Measurements from ENCODE around the gene CPE. TPM values are rescaled to one million over a fixed set of nuclear protein-coding genes. Genes with fewer than 3 reads are reported as not detected.

CPE gene
- polyA plus RNA-seq, 1 donor (not counting 4 experiments of a cell fraction or from before 2014, with no cell fraction given) = 1.9 TPM

GRCh38 chr4:165472943-165473676 is 94.3 kb downstream of the CPE start:
- TF ChIP-seq, protein P1, sequence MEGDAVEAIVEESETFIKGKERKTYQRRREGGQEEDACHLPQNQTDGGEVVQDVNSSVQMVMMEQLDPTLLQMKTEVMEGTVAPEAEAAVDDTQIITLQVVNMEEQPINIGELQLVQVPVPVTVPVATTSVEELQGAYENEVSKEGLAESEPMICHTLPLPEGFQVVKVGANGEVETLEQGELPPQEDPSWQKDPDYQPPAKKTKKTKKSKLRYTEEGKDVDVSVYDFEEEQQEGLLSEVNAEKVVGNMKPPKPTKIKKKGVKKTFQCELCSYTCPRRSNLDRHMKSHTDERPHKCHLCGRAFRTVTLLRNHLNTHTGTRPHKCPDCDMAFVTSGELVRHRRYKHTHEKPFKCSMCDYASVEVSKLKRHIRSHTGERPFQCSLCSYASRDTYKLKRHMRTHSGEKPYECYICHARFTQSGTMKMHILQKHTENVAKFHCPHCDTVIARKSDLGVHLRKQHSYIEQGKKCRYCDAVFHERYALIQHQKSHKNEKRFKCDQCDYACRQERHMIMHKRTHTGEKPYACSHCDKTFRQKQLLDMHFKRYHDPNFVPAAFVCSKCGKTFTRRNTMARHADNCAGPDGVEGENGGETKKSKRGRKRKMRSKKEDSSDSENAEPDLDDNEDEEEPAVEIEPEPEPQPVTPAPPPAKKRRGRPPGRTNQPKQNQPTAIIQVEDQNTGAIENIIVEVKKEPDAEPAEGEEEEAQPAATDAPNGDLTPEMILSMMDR (optimal IDR thresholded peaks at IDR 0.05 in 1 of 3, IDR thresholded peaks at IDR 0.05 in 1 of 3, conservative IDR thresholded peaks at IDR 0.05 in 1 of 3; ENCODE audit: extremely low read depth in 1 of 3, insufficient read depth in 2 of 3, low read length in 3 of 3) = no peak
- no peak for TF ChIP-seq EZH2 (IDR thresholded peaks at IDR 0.05; ENCODE audit: low read length)
- Histone ChIP-seq H3K4me3 (ENCODE audit: control insufficient read depth in 2 of 3, extremely low read depth in 1 of 3, insufficient read depth in 2 of 3, low read depth in 1 of 3, low read length in 3 of 3) (no peak overlapping the region), H2AFZ (ENCODE audit: control insufficient read depth, low read length) (no peak overlapping the region), H3K36me3 (ENCODE audit: control insufficient read depth in 2 of 2, extremely low read depth in 1 of 2, insufficient read depth in 2 of 2, low read length in 2 of 2) (no peaks in the 10 kb centered on the region), H4K20me1 (ENCODE audit: control insufficient read depth, extremely low read depth, insufficient read depth, low read length) (no peaks in the 10 kb centered on the region), H3K79me2 (ENCODE audit: control insufficient read depth, insufficient read depth, low read length) (no peaks in the 10 kb centered on the region), H3K4me1 (ENCODE audit: control insufficient read depth, extremely low read depth, insufficient read depth, low read length) (peaks cover 9% of the 10 kb centered on the region), H3K4me2 (ENCODE audit: control insufficient read depth, extremely low read depth, insufficient read depth, low read depth, low read length) (no peak overlapping the region), H3K9ac (ENCODE audit: control insufficient read depth, extremely low read depth, insufficient read depth, low read length) (no peak overlapping the region), H3K27ac (ENCODE audit: control insufficient read depth, insufficient read depth, low read length) (no peak overlapping the region), H3K9me3 (ENCODE audit: control insufficient read depth, low read depth, low read length) (peaks cover 2% of the 10 kb centered on the region), H3K27me3 (ENCODE audit: control insufficient read depth, extremely low read depth, insufficient read depth, low read length) (no peaks in the 10 kb centered on the region), H3K9me1 (ENCODE audit: control insufficient read depth, extremely low read depth, insufficient read depth, low read length) (no peaks in the 10 kb centered on the region)
- no peak for FAIRE-seq
- no peak for DNase-seq (ENCODE audit: low read depth, low spot score)
- dilution Hi-C loops (cut with MboI; ENCODE audit: extremely low pct_ligation_motif_present, low sequenced_read_pairs) = loop anchor here (25.0 kb wide), 1 partner anchor 136 kb away; the partner anchor contains the start of gene MSMO1

- no peak for FAIRE-seq
- dilution Hi-C loops (cut with MboI; ENCODE audit: extremely low pct_ligation_motif_present, low sequenced_read_pairs) = loop anchor here (25.0 kb wide), 1 partner anchor 138 kb away; the partner anchor contains the start of gene MSMO1
Measured at GRCh38 chr4:165474784-165475705, 96.2 kb downstream of the CPE start.

More at GRCh38 chr4:165474784-165475705, 96.2 kb downstream of the CPE start:
- H4K20me1 ChIP-seq (ENCODE audit: control insufficient read depth, extremely low read depth, insufficient read depth, low read length) = no peaks in the 10 kb centered on the region
- DNase-seq (ENCODE audit: low read depth, low spot score) = no peak
- peaks cover 9% of the 10 kb centered on the region for H3K4me1 ChIP-seq (ENCODE audit: control insufficient read depth, extremely low read depth, insufficient read depth, low read length)
- no peak overlapping the region for H2AFZ ChIP-seq (ENCODE audit: control insufficient read depth, low read length)
- no peaks in the 10 kb centered on the region for H3K36me3 ChIP-seq (ENCODE audit: control insufficient read depth in 2 of 2, extremely low read depth in 1 of 2, insufficient read depth in 2 of 2, low read length in 2 of 2)
- H3K9ac ChIP-seq (ENCODE audit: control insufficient read depth, extremely low read depth, insufficient read depth, low read length) = no peak overlapping the region
- no peak overlapping the region for H3K4me2 ChIP-seq (ENCODE audit: control insufficient read depth, extremely low read depth, insufficient read depth, low read depth, low read length)
- H3K79me2 ChIP-seq (ENCODE audit: control insufficient read depth, insufficient read depth, low read length) = no peaks in the 10 kb centered on the region
- peaks cover 2% of the 10 kb centered on the region for H3K9me3 ChIP-seq (ENCODE audit: control insufficient read depth, low read depth, low read length)
- TF ChIP-seq EZH2 (IDR thresholded peaks at IDR 0.05; ENCODE audit: low read length) = no peak
- TF ChIP-seq, protein P1 (optimal IDR thresholded peaks at IDR 0.05 in 1 of 3, IDR thresholded peaks at IDR 0.05 in 1 of 3, conservative IDR thresholded peaks at IDR 0.05 in 1 of 3; ENCODE audit: extremely low read depth in 1 of 3, insufficient read depth in 2 of 3, low read length in 3 of 3) = no peak
- no peak overlapping the region for H3K27ac ChIP-seq (ENCODE audit: control insufficient read depth, insufficient read depth, low read length)
- H3K9me1 ChIP-seq (ENCODE audit: control insufficient read depth, extremely low read depth, insufficient read depth, low read length) = no peaks in the 10 kb centered on the region
- H3K27me3 ChIP-seq (ENCODE audit: control insufficient read depth, extremely low read depth, insufficient read depth, low read length) = no peaks in the 10 kb centered on the region
- no peak overlapping the region for H3K4me3 ChIP-seq (ENCODE audit: control insufficient read depth in 2 of 3, extremely low read depth in 1 of 3, insufficient read depth in 2 of 3, low read depth in 1 of 3, low read length in 3 of 3)

Data from keratinocyte (primary cell).